Measurements from ENCODE around the gene FHOD3. TPM values are rescaled to one million over a fixed set of nuclear protein-coding genes. Genes with fewer than 3 reads are reported as not detected.

The FHOD3 gene
- total and polyA plus RNA-seq, 2 experiments from 2014 or later, result 2.7 to 8.7 TPM

GRCh38 chr18:36819621-36820020, 522.1 kb downstream of the FHOD3 start (continued):
- TF ChIP-seq, protein P1, sequence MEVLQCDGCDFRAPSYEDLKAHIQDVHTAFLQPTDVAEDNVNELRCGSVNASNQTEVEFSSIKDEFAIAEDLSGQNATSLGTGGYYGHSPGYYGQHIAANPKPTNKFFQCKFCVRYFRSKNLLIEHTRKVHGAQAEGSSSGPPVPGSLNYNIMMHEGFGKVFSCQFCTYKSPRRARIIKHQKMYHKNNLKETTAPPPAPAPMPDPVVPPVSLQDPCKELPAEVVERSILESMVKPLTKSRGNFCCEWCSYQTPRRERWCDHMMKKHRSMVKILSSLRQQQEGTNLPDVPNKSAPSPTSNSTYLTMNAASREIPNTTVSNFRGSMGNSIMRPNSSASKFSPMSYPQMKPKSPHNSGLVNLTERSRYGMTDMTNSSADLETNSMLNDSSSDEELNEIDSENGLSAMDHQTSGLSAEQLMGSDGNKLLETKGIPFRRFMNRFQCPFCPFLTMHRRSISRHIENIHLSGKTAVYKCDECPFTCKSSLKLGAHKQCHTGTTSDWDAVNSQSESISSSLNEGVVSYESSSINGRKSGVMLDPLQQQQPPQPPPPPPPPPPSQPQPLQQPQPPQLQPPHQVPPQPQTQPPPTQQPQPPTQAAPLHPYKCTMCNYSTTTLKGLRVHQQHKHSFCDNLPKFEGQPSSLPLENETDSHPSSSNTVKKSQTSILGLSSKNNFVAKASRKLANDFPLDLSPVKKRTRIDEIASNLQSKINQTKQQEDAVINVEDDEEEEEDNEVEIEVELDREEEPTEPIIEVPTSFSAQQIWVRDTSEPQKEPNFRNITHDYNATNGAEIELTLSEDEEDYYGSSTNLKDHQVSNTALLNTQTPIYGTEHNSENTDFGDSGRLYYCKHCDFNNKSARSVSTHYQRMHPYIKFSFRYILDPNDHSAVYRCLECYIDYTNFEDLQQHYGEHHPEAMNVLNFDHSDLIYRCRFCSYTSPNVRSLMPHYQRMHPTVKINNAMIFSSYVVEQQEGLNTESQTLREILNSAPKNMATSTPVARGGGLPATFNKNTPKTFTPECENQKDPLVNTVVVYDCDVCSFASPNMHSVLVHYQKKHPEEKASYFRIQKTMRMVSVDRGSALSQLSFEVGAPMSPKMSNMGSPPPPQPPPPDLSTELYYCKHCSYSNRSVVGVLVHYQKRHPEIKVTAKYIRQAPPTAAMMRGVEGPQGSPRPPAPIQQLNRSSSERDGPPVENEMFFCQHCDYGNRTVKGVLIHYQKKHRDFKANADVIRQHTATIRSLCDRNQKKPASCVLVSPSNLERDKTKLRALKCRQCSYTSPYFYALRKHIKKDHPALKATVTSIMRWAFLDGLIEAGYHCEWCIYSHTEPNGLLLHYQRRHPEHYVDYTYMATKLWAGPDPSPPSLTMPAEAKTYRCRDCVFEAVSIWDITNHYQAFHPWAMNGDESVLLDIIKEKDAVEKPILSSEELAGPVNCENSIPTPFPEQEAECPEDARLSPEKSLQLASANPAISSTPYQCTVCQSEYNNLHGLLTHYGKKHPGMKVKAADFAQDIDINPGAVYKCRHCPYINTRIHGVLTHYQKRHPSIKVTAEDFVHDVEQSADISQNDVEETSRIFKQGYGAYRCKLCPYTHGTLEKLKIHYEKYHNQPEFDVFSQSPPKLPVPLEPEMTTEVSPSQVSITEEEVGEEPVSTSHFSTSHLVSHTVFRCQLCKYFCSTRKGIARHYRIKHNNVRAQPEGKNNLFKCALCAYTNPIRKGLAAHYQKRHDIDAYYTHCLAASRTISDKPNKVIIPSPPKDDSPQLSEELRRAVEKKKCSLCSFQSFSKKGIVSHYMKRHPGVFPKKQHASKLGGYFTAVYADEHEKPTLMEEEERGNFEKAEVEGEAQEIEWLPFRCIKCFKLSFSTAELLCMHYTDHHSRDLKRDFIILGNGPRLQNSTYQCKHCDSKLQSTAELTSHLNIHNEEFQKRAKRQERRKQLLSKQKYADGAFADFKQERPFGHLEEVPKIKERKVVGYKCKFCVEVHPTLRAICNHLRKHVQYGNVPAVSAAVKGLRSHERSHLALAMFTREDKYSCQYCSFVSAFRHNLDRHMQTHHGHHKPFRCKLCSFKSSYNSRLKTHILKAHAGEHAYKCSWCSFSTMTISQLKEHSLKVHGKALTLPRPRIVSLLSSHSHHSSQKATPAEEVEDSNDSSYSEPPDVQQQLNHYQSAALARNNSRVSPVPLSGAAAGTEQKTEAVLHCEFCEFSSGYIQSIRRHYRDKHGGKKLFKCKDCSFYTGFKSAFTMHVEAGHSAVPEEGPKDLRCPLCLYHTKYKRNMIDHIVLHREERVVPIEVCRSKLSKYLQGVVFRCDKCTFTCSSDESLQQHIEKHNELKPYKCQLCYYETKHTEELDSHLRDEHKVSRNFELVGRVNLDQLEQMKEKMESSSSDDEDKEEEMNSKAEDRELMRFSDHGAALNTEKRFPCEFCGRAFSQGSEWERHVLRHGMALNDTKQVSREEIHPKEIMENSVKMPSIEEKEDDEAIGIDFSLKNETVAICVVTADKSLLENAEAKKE (CRISPR knock-in tag; IDR thresholded peaks at IDR 0.05), result no peak
- TF ChIP-seq ZNF331 (CRISPR knock-in tag; IDR thresholded peaks at IDR 0.05; ENCODE audit: low read depth) (no peak), JUNB (IDR thresholded peaks at IDR 0.05; ENCODE audit: unreplicated experiment) (no peak), STAT1 (IDR thresholded peaks at IDR 0.05; ENCODE audit: unreplicated experiment) (no peak), CREB1 (CRISPR knock-in tag; IDR thresholded peaks at IDR 0.05; ENCODE audit: low read depth) (no peak), REST (IDR thresholded peaks at IDR 0.05; ENCODE audit: unreplicated experiment) (no peak), NANOG (IDR thresholded peaks at IDR 0.05; ENCODE audit: borderline replicate concordance) (no peak), EZH2phosphoT487 (IDR thresholded peaks at IDR 0.05; ENCODE audit: unreplicated experiment) (no peak), ZNF114 (CRISPR knock-in tag; IDR thresholded peaks at IDR 0.05) (no peak), EZH2 (IDR thresholded peaks at IDR 0.05; ENCODE audit: low read depth, unreplicated experiment) (no peak), POLR2AphosphoS5 (IDR thresholded peaks at IDR 0.05; ENCODE audit: low read depth) (no peak)
